HepG2 (cell line): Measurements from ENCODE around the gene SHC1. TPM values are rescaled to one million over a fixed set of nuclear protein-coding genes. Genes with fewer than 3 reads are reported as not detected.

Experiments
- AGO1 ChIP-seq: fragments of 200-400 bp; formaldehyde crosslinking; IDR thresholded peaks from 2 replicates; pipeline ENCODE4 v1.6.1; 2017; ENCODE audit warnings: mild to moderate bottlenecking, low read depth, low read length, moderate library complexity; ENCODE audit not compliant: poor library complexity, severe bottlenecking
- CBX5 ChIP-seq: sonication (generic); formaldehyde crosslinking; IDR thresholded peaks from 2 replicates; pipeline ENCODE4 v1.4.0; 2020; ENCODE audit warnings: missing genetic modification reagents, borderline replicate concordance
- ETV5 ChIP-seq: IDR thresholded peaks from 2 replicates; pipeline ENCODE4 v1.6.1; 2018; ENCODE audit warnings: missing biosample characterization, missing genetic modification reagents, inconsistent platforms, borderline replicate concordance
- GATA4 ChIP-seq: sonication (generic); IDR thresholded peaks from 2 replicates; pipeline ENCODE4 v1.6.1; 2016; ENCODE audit warnings: antibody characterized with exemption, low read depth, borderline replicate concordance
- HOXA9 ChIP-seq: sonication (generic); formaldehyde crosslinking; IDR thresholded peaks from 2 replicates; pipeline ENCODE4 v1.8.1; 2022; ENCODE audit warnings: missing genetic modification reagents, mild to moderate bottlenecking, moderate library complexity, borderline replicate concordance
- KDM4B ChIP-seq: sonication (generic); formaldehyde crosslinking; IDR thresholded peaks from 2 replicates; pipeline ENCODE4 v1.4.0; 2020; ENCODE audit warnings: missing genetic modification reagents
- NCOA5 ChIP-seq: sonication (generic); formaldehyde crosslinking; IDR thresholded peaks from 2 replicates; pipeline ENCODE4 v1.4.0; 2020; ENCODE audit warnings: missing genetic modification reagents
- RELA ChIP-seq: sonication (generic); formaldehyde crosslinking; IDR thresholded peaks from 2 replicates; pipeline ENCODE4 v1.4.0; 2020; ENCODE audit warnings: missing genetic modification reagents
- SIN3A ChIP-seq: IDR thresholded peaks from 2 replicates; pipeline ENCODE4 v1.6.1; 2011; ENCODE audit warnings: low read depth, mild to moderate bottlenecking, control low read depth, low read length, borderline replicate concordance
- SRSF9 ChIP-seq: fragments of 200-400 bp; formaldehyde crosslinking; IDR thresholded peaks from 2 replicates; pipeline ENCODE4 v1.6.1; 2018; ENCODE audit warnings: borderline replicate concordance, mild to moderate bottlenecking, low read depth, low read length; ENCODE audit not compliant: insufficient read depth, poor library complexity, severe bottlenecking
- ZNF264 ChIP-seq: sonication (generic); formaldehyde crosslinking; IDR thresholded peaks from 2 replicates; pipeline ENCODE4 v1.4.0; 2020; ENCODE audit warnings: missing genetic modification reagents
- ZNF333 ChIP-seq: sonication (generic); formaldehyde crosslinking; IDR thresholded peaks from 2 replicates; pipeline ENCODE4 v1.4.0; 2020; ENCODE audit warnings: mild to moderate bottlenecking, missing genetic modification reagents, borderline replicate concordance
- ZNF496 ChIP-seq: sonication (generic); formaldehyde crosslinking; IDR thresholded peaks from 2 replicates; pipeline ENCODE4 v1.8.1; 2023; ENCODE audit warnings: mild to moderate bottlenecking, moderate library complexity, missing genetic modification reagents; ENCODE audit not compliant: insufficient replicate concordance
- ZNF503 ChIP-seq: sonication (generic); formaldehyde crosslinking; IDR thresholded peaks from 2 replicates; pipeline ENCODE4 v1.4.0; 2020; ENCODE audit warnings: missing genetic modification reagents
- ZNF512 ChIP-seq: sonication (generic); formaldehyde crosslinking; IDR thresholded peaks from 2 replicates; pipeline ENCODE4 v1.4.0; 2020; ENCODE audit warnings: mild to moderate bottlenecking, missing genetic modification reagents
- ZNF567 ChIP-seq: sonication (generic); formaldehyde crosslinking; IDR thresholded peaks from 2 replicates; pipeline ENCODE4 v1.8.1; 2023; ENCODE audit warnings: mild to moderate bottlenecking, missing genetic modification reagents, borderline replicate concordance
- ZNF83 ChIP-seq: sonication (generic); formaldehyde crosslinking; IDR thresholded peaks from 2 replicates; pipeline ENCODE4 v1.4.0; 2020; ENCODE audit warnings: missing genetic modification reagents, mild to moderate bottlenecking, borderline replicate concordance
- polyA plus RNA-seq, 8 experiments: library from polyadenylated mRNA; depleted of rRNA in 3 of 8; stranded (reverse) in 7 of 8; unstranded in 1 of 8; fragments of >200 nt; fragmentation: Illumina TruSeq in 4 of 8; extraction: Trizol in 4 of 8; gene quantifications; 2 replicates each; pipeline versions ENCODE4 v1.2.1 to v1.2.3, GENCODE V29; 2011 to 2016; ENCODE audit warnings: low read depth in 4 of 8, missing spikeins in 1 of 8, mixed read lengths in 1 of 8; ENCODE audit not compliant: insufficient read depth in 1 of 8
- total RNA-seq, 5 experiments: library from RNA; depleted of rRNA; stranded (reverse); fragments of >200 nt; fragmentation: Illumina TruSeq; extraction: Trizol; gene quantifications; 2 replicates each; pipeline ENCODE4 v1.2.3, GENCODE V29; 2016; ENCODE audit warnings: low read depth in 1 of 5
- TF ChIP-seq, protein P1 (sequence below): sonication (generic); formaldehyde crosslinking; IDR thresholded peaks from 2 replicates; pipeline ENCODE4 v1.5.1; 2020; ENCODE audit warnings: mild to moderate bottlenecking, moderate library complexity, missing genetic modification reagents
- TF ChIP-seq, protein P2 (sequence below): sonication (generic); formaldehyde crosslinking; IDR thresholded peaks from 2 replicates; pipeline ENCODE4 v1.4.0; 2020; ENCODE audit warnings: mild to moderate bottlenecking, missing genetic modification reagents
- TF ChIP-seq, protein P3 (sequence below): IDR thresholded peaks from 2 replicates; pipeline ENCODE4 v1.6.1; 2016; ENCODE audit warnings: low read depth

The SHC1 gene
- total and polyA plus RNA-seq, 2 of the 13 experiments (the other 11 are each of a cell fraction or from before 2014, with no cell fraction given): 52.0 to 137 TPM

- TF ChIP-seq ETV5: peak; percentile 78
- TF ChIP-seq CBX5 (CRISPR knock-in tag): no peak
- no peak for TF ChIP-seq ZNF512
- TF ChIP-seq ZNF503 (CRISPR knock-in tag): peak; percentile 64; the same call in 1 of the 2 replicates
- TF ChIP-seq GATA4: peak; percentile 27; the same call in 1 of the 2 replicates
- no peak for TF ChIP-seq RELA
- TF ChIP-seq, protein P1, sequence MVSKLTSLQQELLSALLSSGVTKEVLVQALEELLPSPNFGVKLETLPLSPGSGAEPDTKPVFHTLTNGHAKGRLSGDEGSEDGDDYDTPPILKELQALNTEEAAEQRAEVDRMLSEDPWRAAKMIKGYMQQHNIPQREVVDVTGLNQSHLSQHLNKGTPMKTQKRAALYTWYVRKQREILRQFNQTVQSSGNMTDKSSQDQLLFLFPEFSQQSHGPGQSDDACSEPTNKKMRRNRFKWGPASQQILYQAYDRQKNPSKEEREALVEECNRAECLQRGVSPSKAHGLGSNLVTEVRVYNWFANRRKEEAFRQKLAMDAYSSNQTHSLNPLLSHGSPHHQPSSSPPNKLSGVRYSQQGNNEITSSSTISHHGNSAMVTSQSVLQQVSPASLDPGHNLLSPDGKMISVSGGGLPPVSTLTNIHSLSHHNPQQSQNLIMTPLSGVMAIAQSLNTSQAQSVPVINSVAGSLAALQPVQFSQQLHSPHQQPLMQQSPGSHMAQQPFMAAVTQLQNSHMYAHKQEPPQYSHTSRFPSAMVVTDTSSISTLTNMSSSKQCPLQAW (CRISPR knock-in tag): no peak
- no peak; the same call in 1 of the 2 replicates for TF ChIP-seq SIN3A
- TF ChIP-seq AGO1: peak; percentile 98
- TF ChIP-seq NCOA5 (CRISPR knock-in tag): no peak
- no peak for TF ChIP-seq ZNF333 (CRISPR knock-in tag)
- TF ChIP-seq ZNF83 (CRISPR knock-in tag): 0 out of 2 replicates have a peak, but pooled peaks have one; percentile 51
- TF ChIP-seq, protein P2, sequence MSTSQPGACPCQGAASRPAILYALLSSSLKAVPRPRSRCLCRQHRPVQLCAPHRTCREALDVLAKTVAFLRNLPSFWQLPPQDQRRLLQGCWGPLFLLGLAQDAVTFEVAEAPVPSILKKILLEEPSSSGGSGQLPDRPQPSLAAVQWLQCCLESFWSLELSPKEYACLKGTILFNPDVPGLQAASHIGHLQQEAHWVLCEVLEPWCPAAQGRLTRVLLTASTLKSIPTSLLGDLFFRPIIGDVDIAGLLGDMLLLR (CRISPR knock-in tag): no peak
- peak; percentile 21; the same call in 1 of the 2 replicates for TF ChIP-seq HOXA9 (CRISPR knock-in tag)
- TF ChIP-seq ZNF496 (CRISPR knock-in tag): no peak
- no peak for TF ChIP-seq SRSF9
- TF ChIP-seq KDM4B: no peak
- TF ChIP-seq ZNF264: peak; percentile 74; the same call in 1 of the 2 replicates
- TF ChIP-seq, protein P3, sequence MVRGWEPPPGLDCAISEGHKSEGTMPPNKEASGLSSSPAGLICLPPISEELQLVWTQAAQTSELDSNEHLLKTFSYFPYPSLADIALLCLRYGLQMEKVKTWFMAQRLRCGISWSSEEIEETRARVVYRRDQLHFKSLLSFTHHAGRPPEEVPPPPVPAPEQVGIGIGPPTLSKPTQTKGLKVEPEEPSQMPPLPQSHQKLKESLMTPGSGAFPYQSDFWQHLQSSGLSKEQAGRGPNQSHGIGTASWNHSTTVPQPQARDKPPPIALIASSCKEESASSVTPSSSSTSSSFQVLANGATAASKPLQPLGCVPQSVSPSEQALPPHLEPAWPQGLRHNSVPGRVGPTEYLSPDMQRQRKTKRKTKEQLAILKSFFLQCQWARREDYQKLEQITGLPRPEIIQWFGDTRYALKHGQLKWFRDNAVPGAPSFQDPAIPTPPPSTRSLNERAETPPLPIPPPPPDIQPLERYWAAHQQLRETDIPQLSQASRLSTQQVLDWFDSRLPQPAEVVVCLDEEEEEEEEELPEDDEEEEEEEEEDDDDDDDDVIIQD: 0 out of 2 replicates have a peak, but pooled peaks have one; percentile 47
- peak; percentile 58; the same call in 1 of the 2 replicates for TF ChIP-seq ZNF567 (CRISPR knock-in tag)
Measured at GRCh38 chr1:154961207-154962155, 9.1 kb downstream of the SHC1 start, which contains the start of gene PYGO2 (continued).
